ENCODE results near the gene PCSK6. TPM values are rescaled to one million over a fixed set of nuclear protein-coding genes. Genes with fewer than 3 reads are reported as not detected.
"Not testable (repeated sequence)": the region's sequence is repeated elsewhere in the genome, so short reads cannot be mapped to it uniquely, and the experiment has no call there.

The PCSK6 gene
- total RNA-seq, 1 donor from 2014 or later, result 1.3 TPM

DNA sequence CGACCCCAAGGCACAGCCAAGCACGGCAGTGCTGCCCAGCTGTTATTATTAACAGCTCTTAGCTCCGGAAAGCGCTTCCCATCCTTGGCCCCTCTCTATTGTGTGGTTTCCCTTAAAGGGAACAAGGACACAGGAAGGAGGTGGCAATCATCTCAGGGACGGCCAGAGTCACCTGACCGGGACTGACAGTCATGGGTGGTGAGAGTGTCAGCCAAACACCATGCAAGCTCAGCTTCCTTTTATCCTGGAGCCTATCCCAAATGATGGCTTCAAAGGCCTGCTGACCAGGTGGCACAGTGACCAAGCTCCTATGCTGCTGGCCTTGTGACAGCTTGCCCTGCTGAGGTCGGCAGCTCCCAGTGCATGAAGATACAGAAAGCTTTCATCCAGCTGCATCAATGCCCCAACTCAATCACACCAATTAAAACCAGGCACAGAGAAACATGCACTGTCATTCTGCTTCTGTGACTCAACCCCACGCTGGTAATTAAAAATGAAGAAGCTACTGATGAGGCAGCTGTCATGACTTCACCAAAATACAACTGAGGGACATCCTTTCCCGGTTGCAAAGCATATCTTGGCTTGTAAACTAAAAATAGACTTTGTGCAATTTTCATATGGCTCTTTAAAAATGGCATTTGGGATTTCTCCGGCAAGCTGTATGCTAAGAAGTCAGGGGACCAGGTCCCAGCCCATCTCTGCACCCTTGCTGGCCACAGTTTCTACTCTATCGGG, 34.0 kb downstream of the PCSK6 start:
- Histone ChIP-seq H3K4me1 (ENCODE audit: insufficient read depth, low read length) (no peaks in the 10 kb centered on the region), H3K4me2 (ENCODE audit: low read length) (no peak overlapping the region), H3K79me2 (ENCODE audit: insufficient read depth, low read length) (no peaks in the 10 kb centered on the region), H3K4me3 (ENCODE audit: insufficient read depth, low read depth, low read length) (no peak overlapping the region), H3K36me3 (ENCODE audit: insufficient read depth, low read length) (no peaks in the 10 kb centered on the region), H4K20me1 (ENCODE audit: insufficient read depth, low read length) (no peaks in the 10 kb centered on the region), H3K9ac (ENCODE audit: low read length) (no peak overlapping the region), H3K27ac (ENCODE audit: low read depth, low read length) (no peak overlapping the region), H3K9me3 (ENCODE audit: insufficient read depth, low read depth, low read length) (no peaks in the 10 kb centered on the region), H3K27me3 (ENCODE audit: insufficient read depth, low read length) (no peaks in the 10 kb centered on the region), H2AFZ (ENCODE audit: low read depth, low read length) (no peak overlapping the region)
- no peak overlapping the region for H3K4me3 Mint-ChIP-seq (ENCODE audit: unreplicated experiment)
- no peak overlapping the region for H3K27ac Mint-ChIP-seq (ENCODE audit: unreplicated experiment)
- FAIRE-seq, result no peak
- peaks cover 3% of the 10 kb centered on the region for H3K36me3 Mint-ChIP-seq (ENCODE audit: low read depth, unreplicated experiment)
- H3K4me1 Mint-ChIP-seq (ENCODE audit: low read depth, unreplicated experiment), result peaks cover 5% of the 10 kb centered on the region
- no peaks in the 10 kb centered on the region for H3K9me3 Mint-ChIP-seq (ENCODE audit: unreplicated experiment)
- no peak for DNase-seq (ENCODE audit: low read depth)
- H3K27me3 Mint-ChIP-seq (ENCODE audit: low read depth, unreplicated experiment), result peaks cover 19% of the 10 kb centered on the region
- no peak for TF ChIP-seq EZH2 (IDR thresholded peaks at IDR 0.05; ENCODE audit: insufficient read depth, low read length)

DNA sequence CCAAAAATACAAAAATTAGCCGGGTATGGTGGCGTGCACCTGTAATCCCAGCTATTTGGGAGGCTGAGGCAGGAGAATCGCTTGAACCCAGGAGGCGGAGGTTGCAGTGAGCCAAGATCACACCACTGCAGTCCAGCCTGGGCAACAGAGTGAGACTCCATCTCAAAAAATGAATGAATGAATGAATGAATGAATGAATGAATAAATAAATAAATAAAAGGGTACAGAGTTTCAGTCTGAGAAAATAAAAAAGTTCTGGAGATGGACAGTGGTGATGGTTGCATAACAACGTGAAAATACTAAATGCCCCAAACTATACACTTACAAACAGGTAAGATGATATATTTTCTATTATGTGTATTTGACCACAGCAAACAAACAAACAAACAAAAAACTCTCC, 34.7 kb downstream of the PCSK6 start:
- FAIRE-seq; H3K4me1 ChIP-seq (ENCODE audit: insufficient read depth, low read length); H3K27me3 ChIP-seq (ENCODE audit: insufficient read depth, low read length); H2AFZ ChIP-seq (ENCODE audit: low read depth, low read length); H3K4me3 ChIP-seq (ENCODE audit: insufficient read depth, low read depth, low read length); H3K79me2 ChIP-seq (ENCODE audit: insufficient read depth, low read length); H4K20me1 ChIP-seq (ENCODE audit: insufficient read depth, low read length); H3K36me3 ChIP-seq (ENCODE audit: insufficient read depth, low read length); H3K4me1 Mint-ChIP-seq (ENCODE audit: low read depth, unreplicated experiment); H3K9me3 ChIP-seq (ENCODE audit: insufficient read depth, low read depth, low read length); H3K4me2 ChIP-seq (ENCODE audit: low read length); H3K27ac ChIP-seq (ENCODE audit: low read depth, low read length); H3K9me3 Mint-ChIP-seq (ENCODE audit: unreplicated experiment); H3K36me3 Mint-ChIP-seq (ENCODE audit: low read depth, unreplicated experiment); H3K9ac ChIP-seq (ENCODE audit: low read length); H3K27ac Mint-ChIP-seq (ENCODE audit: unreplicated experiment); DNase-seq (ENCODE audit: low read depth); H3K4me3 Mint-ChIP-seq (ENCODE audit: unreplicated experiment): not testable (repeated sequence)
- peaks cover 25% of the 10 kb centered on the region for H3K27me3 Mint-ChIP-seq (ENCODE audit: low read depth, unreplicated experiment)

DNA sequence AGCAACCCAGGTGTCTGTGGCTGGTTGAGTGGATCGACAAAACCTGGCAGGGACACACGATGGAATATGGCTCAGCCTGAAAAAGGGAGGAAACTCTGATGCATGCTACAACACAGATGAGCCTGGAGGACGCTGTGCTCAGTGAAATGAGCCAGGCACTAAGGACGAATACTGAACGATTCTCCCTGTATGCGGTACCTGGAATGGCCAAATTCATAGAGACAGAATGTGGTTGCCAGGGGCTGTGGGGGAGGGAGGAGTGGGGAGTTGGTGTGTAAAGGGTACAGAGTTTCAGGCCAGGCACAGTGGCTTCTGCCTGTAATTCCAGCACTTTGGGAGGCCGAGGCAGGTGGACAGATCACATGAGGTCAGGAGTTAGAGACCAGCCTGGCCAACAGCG, 35.1 kb downstream of the PCSK6 start:
- no peaks in the 10 kb centered on the region for H3K36me3 ChIP-seq (ENCODE audit: insufficient read depth, low read length)
- DNase-seq (ENCODE audit: low read depth), result no peak
- H3K9me3 Mint-ChIP-seq (ENCODE audit: unreplicated experiment), result peaks cover 2% of the 10 kb centered on the region

More for the DNA sequence above, 35.1 kb downstream of the PCSK6 start:
- TF ChIP-seq, protein P1, sequence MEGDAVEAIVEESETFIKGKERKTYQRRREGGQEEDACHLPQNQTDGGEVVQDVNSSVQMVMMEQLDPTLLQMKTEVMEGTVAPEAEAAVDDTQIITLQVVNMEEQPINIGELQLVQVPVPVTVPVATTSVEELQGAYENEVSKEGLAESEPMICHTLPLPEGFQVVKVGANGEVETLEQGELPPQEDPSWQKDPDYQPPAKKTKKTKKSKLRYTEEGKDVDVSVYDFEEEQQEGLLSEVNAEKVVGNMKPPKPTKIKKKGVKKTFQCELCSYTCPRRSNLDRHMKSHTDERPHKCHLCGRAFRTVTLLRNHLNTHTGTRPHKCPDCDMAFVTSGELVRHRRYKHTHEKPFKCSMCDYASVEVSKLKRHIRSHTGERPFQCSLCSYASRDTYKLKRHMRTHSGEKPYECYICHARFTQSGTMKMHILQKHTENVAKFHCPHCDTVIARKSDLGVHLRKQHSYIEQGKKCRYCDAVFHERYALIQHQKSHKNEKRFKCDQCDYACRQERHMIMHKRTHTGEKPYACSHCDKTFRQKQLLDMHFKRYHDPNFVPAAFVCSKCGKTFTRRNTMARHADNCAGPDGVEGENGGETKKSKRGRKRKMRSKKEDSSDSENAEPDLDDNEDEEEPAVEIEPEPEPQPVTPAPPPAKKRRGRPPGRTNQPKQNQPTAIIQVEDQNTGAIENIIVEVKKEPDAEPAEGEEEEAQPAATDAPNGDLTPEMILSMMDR (IDR thresholded peaks at IDR 0.05; ENCODE audit: insufficient read depth, low read depth, low read length), result no peak
- no peak for TF ChIP-seq EZH2 (IDR thresholded peaks at IDR 0.05; ENCODE audit: insufficient read depth, low read length)
- H3K9me3 ChIP-seq (ENCODE audit: insufficient read depth, low read depth, low read length), result no peaks in the 10 kb centered on the region
- Mint-ChIP-seq H3K36me3 (ENCODE audit: low read depth, unreplicated experiment) (peaks cover 3% of the 10 kb centered on the region), H3K27me3 (ENCODE audit: low read depth, unreplicated experiment) (peaks cover 26% of the 10 kb centered on the region), H3K27ac (ENCODE audit: unreplicated experiment) (no peak overlapping the region), H3K4me1 (ENCODE audit: low read depth, unreplicated experiment) (peaks cover 5% of the 10 kb centered on the region), H3K4me3 (ENCODE audit: unreplicated experiment) (no peak overlapping the region)
- no peak for FAIRE-seq
- H3K27me3 ChIP-seq (ENCODE audit: insufficient read depth, low read length), result no peaks in the 10 kb centered on the region
- no peak overlapping the region for H3K4me2 ChIP-seq (ENCODE audit: low read length)
- H3K9ac ChIP-seq (ENCODE audit: low read length), result no peak overlapping the region
- no peaks in the 10 kb centered on the region for H3K4me1 ChIP-seq (ENCODE audit: insufficient read depth, low read length)
- H4K20me1 ChIP-seq (ENCODE audit: insufficient read depth, low read length), result no peaks in the 10 kb centered on the region
- no peak overlapping the region for H2AFZ ChIP-seq (ENCODE audit: low read depth, low read length)
- H3K79me2 ChIP-seq (ENCODE audit: insufficient read depth, low read length), result no peaks in the 10 kb centered on the region
- H3K27ac ChIP-seq (ENCODE audit: low read depth, low read length), result no peak overlapping the region
- no peak overlapping the region for H3K4me3 ChIP-seq (ENCODE audit: insufficient read depth, low read depth, low read length)
